ENCODE measurements around the gene PBX4.

PBX4 gene

GRCh38 chr19:19637523-19638251 lies 19.2 kb upstream of the PBX4 start:
- no peak for TF ChIP-seq ZNF274 (IDR thresholded peaks at IDR 0.05; ENCODE audit: low read depth, low read length)
- H3K4me3 ChIP-seq (ENCODE audit: low read length), result no peak overlapping the region

- no peak overlapping the region for H3K4me3 ChIP-seq (ENCODE audit: low read length)
- no peak for TF ChIP-seq ZNF274 (IDR thresholded peaks at IDR 0.05; ENCODE audit: low read depth, low read length)
Measured at GRCh38 chr19:19637186-19637522, 18.7 kb upstream of the PBX4 start.

GRCh38 chr19:19636573-19637185 lies 18.2 kb upstream of the PBX4 start:
- TF ChIP-seq ZNF274 (IDR thresholded peaks at IDR 0.05; ENCODE audit: low read depth, low read length), result no peak
- H3K4me3 ChIP-seq (ENCODE audit: low read length), result no peak overlapping the region

GRCh38 chr19:19635313-19635702 lies 16.8 kb upstream of the PBX4 start:
- no peak for TF ChIP-seq ZNF274 (IDR thresholded peaks at IDR 0.05; ENCODE audit: low read depth, low read length)

GRCh38 chr19:19634516-19635312 lies 16.2 kb upstream of the PBX4 start:
- no peak overlapping the region for H3K4me3 ChIP-seq (ENCODE audit: low read length)
- TF ChIP-seq ZNF274 (IDR thresholded peaks at IDR 0.05; ENCODE audit: low read depth, low read length), result no peak

More at GRCh38 chr19:19635313-19635702, 16.8 kb upstream of the PBX4 start:
- no peak overlapping the region for H3K4me3 ChIP-seq (ENCODE audit: low read length)

- no peak overlapping the region for H3K4me3 ChIP-seq (ENCODE audit: low read length)
- no peak for TF ChIP-seq ZNF274 (IDR thresholded peaks at IDR 0.05; ENCODE audit: low read depth, low read length)
Measured at GRCh38 chr19:19633711-19634515, 15.4 kb upstream of the PBX4 start.

- TF ChIP-seq ZNF274 (IDR thresholded peaks at IDR 0.05; ENCODE audit: low read depth, low read length), result no peak
- H3K4me3 ChIP-seq (ENCODE audit: low read length), result no peak overlapping the region
Measured at GRCh38 chr19:19632661-19633060, 14.2 kb upstream of the PBX4 start.

- H3K4me3 ChIP-seq (ENCODE audit: low read length), result no peak overlapping the region
- no peak for TF ChIP-seq ZNF274 (IDR thresholded peaks at IDR 0.05; ENCODE audit: low read depth, low read length)
Measured at GRCh38 chr19:19631346-19631745, 12.9 kb upstream of the PBX4 start.

GRCh38 chr19:19630426-19630825 lies 11.9 kb upstream of the PBX4 start:
- H3K4me3 ChIP-seq (ENCODE audit: low read length), result no peak overlapping the region
- TF ChIP-seq ZNF274 (IDR thresholded peaks at IDR 0.05; ENCODE audit: low read depth, low read length), result no peak

- no peak overlapping the region for H3K4me3 ChIP-seq (ENCODE audit: low read length)
Measured at GRCh38 chr19:19630062-19630414, 11.6 kb upstream of the PBX4 start.

GRCh38 chr19:19628501-19629134 lies 10.1 kb upstream of the PBX4 start:
- peak overlapping the region; percentile 57; the same call in 1 of the 2 replicates for H3K4me3 ChIP-seq (ENCODE audit: low read length)
- no peak for TF ChIP-seq ZNF274 (IDR thresholded peaks at IDR 0.05; ENCODE audit: low read depth, low read length)

More at GRCh38 chr19:19630062-19630414, 11.6 kb upstream of the PBX4 start:
- TF ChIP-seq ZNF274 (IDR thresholded peaks at IDR 0.05; ENCODE audit: low read depth, low read length), result no peak

GRCh38 chr19:19627621-19628500 lies 9.4 kb upstream of the PBX4 start, which contains the start of gene LPAR2:
TSS of gene LPAR2 (minus strand) at chr19:19628220. CDS start at chr19:19627275, 945 bp downstream.
- peak within 1 kb of the TSS; percentile 57; the same call in 1 of the 2 replicates for H3K4me3 ChIP-seq (ENCODE audit: low read length)
- no peak for TF ChIP-seq ZNF274 (IDR thresholded peaks at IDR 0.05; ENCODE audit: low read depth, low read length)

Measured in GM08714 (cell line).